ENCODE measurements around the gene DNAH2. TPM values are rescaled to one million over a fixed set of nuclear protein-coding genes. Genes with fewer than 3 reads are reported as not detected.

The DNAH2 gene
- total and polyA plus RNA-seq, 2 donors (not counting 1 experiment from before 2014, with no cell fraction given) = 0.08 to 0.17 TPM

- Histone ChIP-seq H3K27ac (ENCODE audit: insufficient read depth, low read length) (no peak overlapping the region), H3K4me1 (ENCODE audit: control insufficient read depth, extremely low read depth, insufficient read depth, low read length) (no peaks in the 10 kb centered on the region), H3K4me3 (replicated peaks in 1 of 4; ENCODE audit: control extremely low read depth in 1 of 4, insufficient read depth in 1 of 4, low read depth in 3 of 4, low read length in 4 of 4) (no peak overlapping the region), H3K4me2 (ENCODE audit: extremely low read depth, insufficient read depth, low read length) (no peak overlapping the region), H4K20me1 (ENCODE audit: control insufficient read depth, extremely low read depth, insufficient read depth, low read length) (no peaks in the 10 kb centered on the region), H3K9me3 (ENCODE audit: control insufficient read depth, insufficient read depth, low read depth, low read length) (no peaks in the 10 kb centered on the region), H3K9ac (ENCODE audit: insufficient read depth, low read length) (no peak overlapping the region), H3K36me3 (ENCODE audit: control insufficient read depth, insufficient read depth, low read length) (no peaks in the 10 kb centered on the region), H2AFZ (ENCODE audit: low read length) (no peak overlapping the region), H3K27me3 (ENCODE audit: control insufficient read depth, insufficient read depth, low read length) (no peaks in the 10 kb centered on the region), H3K79me2 (ENCODE audit: control insufficient read depth, insufficient read depth, low read length) (no peaks in the 10 kb centered on the region)
- no peak for DNase-seq (ENCODE audit: low read depth in 2 of 2)
- TF ChIP-seq EZH2 (IDR thresholded peaks at IDR 0.05; ENCODE audit: low read length, missing control alignments) = no peak
- TF ChIP-seq CTCF (conservative IDR thresholded peaks at IDR 0.05 in 1 of 2, IDR thresholded peaks at IDR 0.05 in 1 of 2; ENCODE audit: low read depth in 1 of 2, low read length in 2 of 2) = no peak
Measured at GRCh38 chr17:7803981-7804380, 86.4 kb downstream of the DNAH2 start.

- DNase-seq (ENCODE audit: low read depth in 2 of 2) = no peak
- no peaks in the 10 kb centered on the region for H3K27me3 ChIP-seq (ENCODE audit: control insufficient read depth, insufficient read depth, low read length)
- H3K4me1 ChIP-seq (ENCODE audit: control insufficient read depth, extremely low read depth, insufficient read depth, low read length) = no peaks in the 10 kb centered on the region
- no peaks in the 10 kb centered on the region for H3K9me3 ChIP-seq (ENCODE audit: control insufficient read depth, insufficient read depth, low read depth, low read length)
- H4K20me1 ChIP-seq (ENCODE audit: control insufficient read depth, extremely low read depth, insufficient read depth, low read length) = no peaks in the 10 kb centered on the region
- H3K79me2 ChIP-seq (ENCODE audit: control insufficient read depth, insufficient read depth, low read length) = no peaks in the 10 kb centered on the region
- no peak for TF ChIP-seq EZH2 (IDR thresholded peaks at IDR 0.05; ENCODE audit: low read length, missing control alignments)
- no peak overlapping the region for H3K4me2 ChIP-seq (ENCODE audit: extremely low read depth, insufficient read depth, low read length)
- no peak overlapping the region for H3K4me3 ChIP-seq (replicated peaks in 1 of 4; ENCODE audit: control extremely low read depth in 1 of 4, insufficient read depth in 1 of 4, low read depth in 3 of 4, low read length in 4 of 4)
- no peak overlapping the region for H3K27ac ChIP-seq (ENCODE audit: insufficient read depth, low read length)
- H3K36me3 ChIP-seq (ENCODE audit: control insufficient read depth, insufficient read depth, low read length) = no peaks in the 10 kb centered on the region
- no peak overlapping the region for H3K9ac ChIP-seq (ENCODE audit: insufficient read depth, low read length)
- H2AFZ ChIP-seq (ENCODE audit: low read length) = no peak overlapping the region
Measured at GRCh38 chr17:7806587-7806986, 89.0 kb downstream of the DNAH2 start.

GRCh38 chr17:7807206-7807605, 89.7 kb downstream of the DNAH2 start:
- H3K79me2 ChIP-seq (ENCODE audit: control insufficient read depth, insufficient read depth, low read length) = no peaks in the 10 kb centered on the region
- no peaks in the 10 kb centered on the region for H3K9me3 ChIP-seq (ENCODE audit: control insufficient read depth, insufficient read depth, low read depth, low read length)
- TF ChIP-seq CTCF (conservative IDR thresholded peaks at IDR 0.05 in 1 of 2, IDR thresholded peaks at IDR 0.05 in 1 of 2; ENCODE audit: low read depth in 1 of 2, low read length in 2 of 2) (no peak), EZH2 (IDR thresholded peaks at IDR 0.05; ENCODE audit: low read length, missing control alignments) (no peak)
- H3K4me3 ChIP-seq (replicated peaks in 1 of 4; ENCODE audit: control extremely low read depth in 1 of 4, insufficient read depth in 1 of 4, low read depth in 3 of 4, low read length in 4 of 4) = no peak overlapping the region
- no peak overlapping the region for H2AFZ ChIP-seq (ENCODE audit: low read length)
- no peak for DNase-seq (ENCODE audit: low read depth in 2 of 2)
- no peak overlapping the region for H3K9ac ChIP-seq (ENCODE audit: insufficient read depth, low read length)
- no peaks in the 10 kb centered on the region for H3K27me3 ChIP-seq (ENCODE audit: control insufficient read depth, insufficient read depth, low read length)
- H4K20me1 ChIP-seq (ENCODE audit: control insufficient read depth, extremely low read depth, insufficient read depth, low read length) = no peaks in the 10 kb centered on the region
- H3K4me2 ChIP-seq (ENCODE audit: extremely low read depth, insufficient read depth, low read length) = no peak overlapping the region
- H3K36me3 ChIP-seq (ENCODE audit: control insufficient read depth, insufficient read depth, low read length) = no peaks in the 10 kb centered on the region
- no peak overlapping the region for H3K27ac ChIP-seq (ENCODE audit: insufficient read depth, low read length)
- no peaks in the 10 kb centered on the region for H3K4me1 ChIP-seq (ENCODE audit: control insufficient read depth, extremely low read depth, insufficient read depth, low read length)

Measured in fibroblast of lung (primary cell).